HepG2 (cell line): ENCODE results near the gene MS4A10. TPM values are rescaled to one million over a fixed set of nuclear protein-coding genes. Genes with fewer than 3 reads are reported as not detected.
A peak's percentile ranks its signal among the peaks of the same experiment; 100 is the strongest.

Experiments
- ATAC-seq: fragments of 200-7000 bp; cut with Tn5 transposase; 3 replicates; pipeline ENCODE4 v1.9.1; 2020; ENCODE audit warnings: mild to moderate bottlenecking, moderate library complexity
- BruUV-seq: library from RNA; stranded (reverse); fragments of 400-500 nt; replicated peaks from 2 replicates; lab custom pipeline; 2021; lab: Mats Ljungman, UMichigan
- CTCF ChIA-PET: fragments of 300-600 bp; formaldehyde crosslinking; extraction: SDS; loops from one replicate; lab custom pipeline; 2021; ENCODE audit warnings: low total read pairs, inconsistent platforms, low intra/inter-chr PET ratio; lab: Yijun Ruan, JAX
- POLR2A ChIA-PET: fragments of 350-600 bp; sonication (Branson Sonifier 250); formaldehyde crosslinking; loops from one replicate; lab custom pipeline; 2020; ENCODE audit warnings: antibody characterized with exemption, inconsistent platforms; lab: Yijun Ruan, JAX
- DNase-seq: peaks from one replicate; pipeline ENCODE4 v3.0.0-alpha.2; 2015; ENCODE audit warnings: low spot score
- FAIRE-seq: peaks from 3 replicates; lab custom pipeline; 2011; peaks lifted over from hg19 to GRCh38; lab: Jason Lieb, UNC
- H2AFZ ChIP-seq: one replicate; pipeline ENCODE4 v1.6.1; 2011; ENCODE audit warnings: low read length, inconsistent platforms
- H3K27ac ChIP-seq: fragments of 300-600 bp; 3 replicates; pipeline ENCODE4 v1.8.0; 2011; ENCODE audit warnings: mixed run types, mild to moderate bottlenecking, mixed read lengths, low read length, inconsistent platforms; ENCODE audit not compliant: insufficient read depth; ENCODE audit errors: extremely low read length
- H3K27me3 ChIP-seq, 2 experiments: fragments of 200-600 bp in 1 of 2; 2 replicates in 1 of 2; 3 replicates in 1 of 2; pipeline versions ENCODE4 v1.6.0 to v1.8.0; 2011; ENCODE audit warnings: low read length in 2 of 2, mild to moderate bottlenecking in 2 of 2, moderate library complexity in 2 of 2, inconsistent platforms in 1 of 2; ENCODE audit not compliant: insufficient read depth in 2 of 2, control insufficient read depth in 1 of 2
- H3K36me3 ChIP-seq, 2 experiments: fragments of 200-600 bp in 1 of 2; replicated peaks in 1 of 2; 2 replicates in 1 of 2; 3 replicates in 1 of 2; pipeline versions ENCODE4 v1.5.1 to v1.8.0; 2011; ENCODE audit warnings: low read length in 2 of 2, inconsistent platforms in 1 of 2; ENCODE audit not compliant: insufficient read depth in 2 of 2, control insufficient read depth in 1 of 2
- H3K4me1 ChIP-seq: 2 replicates; pipeline ENCODE4 v1.5.1; 2012; ENCODE audit warnings: low read length, inconsistent platforms; ENCODE audit not compliant: insufficient read depth
- H3K4me2 ChIP-seq: 2 replicates; pipeline ENCODE4 v1.6.0; 2011; ENCODE audit warnings: low read depth, low read length, inconsistent platforms
- H3K4me3 ChIP-seq, 3 experiments: fragments of 200-600 bp in 1 of 3; sonication (generic), shearing (Covaris generic) in 1 of 3; replicated peaks in 1 of 3; 2 replicates each; pipeline ENCODE4 v1.5.1; 2011 to 2016; ENCODE audit warnings: low read length in 3 of 3, inconsistent platforms in 2 of 3, low read depth in 2 of 3, mild to moderate bottlenecking in 2 of 3, control low read depth in 1 of 3, mixed read lengths in 1 of 3; ENCODE audit not compliant: insufficient read depth in 1 of 3
- H3K79me2 ChIP-seq: one replicate; pipeline ENCODE4 v1.6.1; 2011; ENCODE audit warnings: low read length, inconsistent platforms; ENCODE audit not compliant: insufficient read depth
- H3K9ac ChIP-seq: 2 replicates; pipeline ENCODE4 v1.6.0; 2011; ENCODE audit warnings: mild to moderate bottlenecking, low read depth, low read length, inconsistent platforms; ENCODE audit not compliant: insufficient read depth
- H3K9me3 ChIP-seq: 2 replicates; pipeline ENCODE4 v1.5.1; 2012; ENCODE audit warnings: mild to moderate bottlenecking, low read length
- H4K20me1 ChIP-seq: 2 replicates; pipeline ENCODE4 v1.6.0; 2011; ENCODE audit warnings: inconsistent platforms, mild to moderate bottlenecking, low read length, moderate library complexity; ENCODE audit not compliant: insufficient read depth
- SALL1 ChIP-seq: sonication (generic); formaldehyde crosslinking; IDR thresholded peaks from 2 replicates; pipeline ENCODE4 v1.8.0; 2022; ENCODE audit warnings: mild to moderate bottlenecking, missing genetic modification reagents
- TOPORS ChIP-seq: sonication (generic); formaldehyde crosslinking; IDR thresholded peaks from 2 replicates; pipeline ENCODE4 v1.8.0; 2023; ENCODE audit warnings: mild to moderate bottlenecking, missing genetic modification reagents
- TRIM22 ChIP-seq: fragments of 450-650 bp; IDR thresholded peaks from 2 replicates; pipeline ENCODE4 v1.6.1; 2017
- ZFP90 ChIP-seq: sonication (generic); formaldehyde crosslinking; IDR thresholded peaks from 2 replicates; pipeline ENCODE4 v1.8.0; 2022; ENCODE audit warnings: missing genetic modification reagents, mild to moderate bottlenecking, inconsistent platforms, borderline replicate concordance
- ZNF142 ChIP-seq: sonication (generic); formaldehyde crosslinking; IDR thresholded peaks from 2 replicates; pipeline ENCODE4 v1.4.0; 2020; ENCODE audit warnings: missing genetic modification reagents
- ZNF17 ChIP-seq: sonication (generic); formaldehyde crosslinking; IDR thresholded peaks from 2 replicates; pipeline ENCODE4 v1.5.0; 2020; ENCODE audit warnings: mild to moderate bottlenecking, missing genetic modification reagents
- ZNF274 ChIP-seq: sonication (generic); formaldehyde crosslinking; IDR thresholded peaks from 2 replicates; pipeline ENCODE4 v1.5.1; 2020; ENCODE audit warnings: mild to moderate bottlenecking, missing genetic modification reagents
- ZNF891 ChIP-seq: sonication (generic); formaldehyde crosslinking; IDR thresholded peaks from 2 replicates; pipeline ENCODE4 v1.5.0; 2020; ENCODE audit warnings: mild to moderate bottlenecking, missing genetic modification reagents
- WGBS: methylation state at CpG from one replicate; pipeline ENCODE4 v1.1.6; 2017; ENCODE audit warnings: low lambda C conversion rate; 5-methylcytosine and 5-hydroxymethylcytosine counted together
- in situ Hi-C: cut with HindIII; loops from 2 replicates; pipeline ENCODE4 v1.10.0; 2017; ENCODE audit warnings: low pct_unique_long_range_greater_than_20kb; ENCODE audit not compliant: extremely low pct_ligation_motif_present
- intact Hi-C: fragments of 100-400 bp; cut with micrococcal nuclease; formaldehyde crosslinking; loops from one replicate; pipeline ENCODE4 v1.10.0; 2022; ENCODE audit not compliant: unreplicated experiment
- polyA plus RNA-seq, 8 experiments: library from polyadenylated mRNA; depleted of rRNA in 3 of 8; stranded (reverse) in 7 of 8; unstranded in 1 of 8; fragments of >200 nt; fragmentation: Illumina TruSeq in 4 of 8; extraction: Trizol in 4 of 8; gene quantifications; 2 replicates each; pipeline versions ENCODE4 v1.2.1 to v1.2.3, GENCODE V29; 2011 to 2016; ENCODE audit warnings: low read depth in 4 of 8, missing spikeins in 1 of 8, mixed read lengths in 1 of 8; ENCODE audit not compliant: insufficient read depth in 1 of 8
- total RNA-seq, 5 experiments: library from RNA; depleted of rRNA; stranded (reverse); fragments of >200 nt; fragmentation: Illumina TruSeq; extraction: Trizol; gene quantifications; 2 replicates each; pipeline ENCODE4 v1.2.3, GENCODE V29; 2016; ENCODE audit warnings: low read depth in 1 of 5

Gene MS4A10
- total and polyA plus RNA-seq, 2 of the 13 experiments (the other 11 are each of a cell fraction or from before 2014, with no cell fraction given), result not detected

GRCh38 chr11:60816590-60817157 is 31.5 kb downstream of the MS4A10 start:
- H3K4me3 ChIP-seq, result no peak overlapping the region
- ChIA-PET POLR2A (no interaction called here), CTCF (no interaction called here)
- in situ Hi-C loops, result no loop called here
- H2AFZ ChIP-seq, result no peak overlapping the region
- no peak overlapping the region for H3K27ac ChIP-seq
- H3K27me3 ChIP-seq, result peaks cover 3 to 19% of the 10 kb centered on the region in 2 experiments; a peak in 3 of 5 replicates
- H3K4me2 ChIP-seq, result no peak overlapping the region
- H3K9me3 ChIP-seq, result peaks cover 11% of the 10 kb centered on the region
- BruUV-seq, result no TSS peak
- peaks cover 7% of the 10 kb centered on the region for H3K4me1 ChIP-seq
- no peak for ATAC-seq
- WGBS, result 6% methylated on average over 2 of the region's 2 CpGs
- no peaks in the 10 kb centered on the region for H3K79me2 ChIP-seq
- no peak overlapping the region for H3K9ac ChIP-seq
- H3K36me3 ChIP-seq, result no peaks in the 10 kb centered on the region
- intact Hi-C loops, result no loop called here
- FAIRE-seq, result no peak
- TF ChIP-seq ZNF17 (CRISPR knock-in tag) (no peak), TRIM22 (no peak), ZFP90 (CRISPR knock-in tag) (peak; percentile 99), TOPORS (CRISPR knock-in tag) (no peak), ZNF274 (no peak)
- H4K20me1 ChIP-seq, result no peaks in the 10 kb centered on the region
- no peak for DNase-seq

- WGBS, result 2% methylated on average over 4 of the region's 4 CpGs
- Histone ChIP-seq H3K27ac (no peak overlapping the region), H3K36me3 (no peaks in the 10 kb centered on the region), H3K27me3 (peaks cover 3 to 19% of the 10 kb centered on the region in 2 experiments; a peak in 3 of 5 replicates), H3K4me1 (peaks cover 7% of the 10 kb centered on the region), H3K9me3 (peaks cover 11% of the 10 kb centered on the region), H3K4me3 (no peak overlapping the region), H3K9ac (no peak overlapping the region), H3K4me2 (no peak overlapping the region), H4K20me1 (no peaks in the 10 kb centered on the region), H2AFZ (no peak overlapping the region), H3K79me2 (no peaks in the 10 kb centered on the region)
- ATAC-seq (no peak), FAIRE-seq (no peak), DNase-seq (no peak)
- no peak for TF ChIP-seq SALL1 (CRISPR knock-in tag)
- no peak for TF ChIP-seq ZNF142 (CRISPR knock-in tag)
- no peak for TF ChIP-seq ZNF891 (CRISPR knock-in tag)
- BruUV-seq, result no TSS peak
- POLR2A ChIA-PET, result no interaction called here
- in situ Hi-C loops (no loop called here), intact Hi-C loops (no loop called here)
- CTCF ChIA-PET, result no interaction called here
Observed at GRCh38 chr11:60818057-60818456, 32.9 kb downstream of the MS4A10 start.
